Osteocyte (in vitro differentiated cells): ENCODE data around the gene SLC29A1. TPM values are rescaled to one million over a fixed set of nuclear protein-coding genes. Genes with fewer than 3 reads are reported as not detected.
"Not testable (repeated sequence)": the region's sequence is repeated elsewhere in the genome, so short reads cannot be mapped to it uniquely, and the experiment has no call there.

Experiments used
- DNase-seq: peaks from one replicate; pipeline ENCODE4 v3.0.0; 2021; ENCODE audit warnings: mixed read lengths; ENCODE audit not compliant: unreplicated experiment; ENCODE audit errors: extremely low spot score
- H3K27ac Mint-ChIP-seq: one replicate; pipeline ENCODE4 v1.8.0; 2021; ENCODE audit warnings: mild to moderate bottlenecking, mixed read lengths; ENCODE audit not compliant: unreplicated experiment
- H3K27me3 Mint-ChIP-seq: one replicate; pipeline ENCODE4 v1.8.0; 2021; ENCODE audit warnings: mixed read lengths; ENCODE audit not compliant: unreplicated experiment
- H3K36me3 Mint-ChIP-seq: one replicate; pipeline ENCODE4 v1.8.0; 2021; ENCODE audit warnings: mixed read lengths; ENCODE audit not compliant: unreplicated experiment
- H3K4me1 Mint-ChIP-seq: one replicate; pipeline ENCODE4 v1.8.0; 2021; ENCODE audit warnings: mixed read lengths; ENCODE audit not compliant: unreplicated experiment
- H3K4me3 Mint-ChIP-seq: one replicate; pipeline ENCODE4 v1.8.0; 2021; ENCODE audit warnings: mild to moderate bottlenecking, moderate library complexity, mixed read lengths; ENCODE audit not compliant: unreplicated experiment
- H3K9me3 Mint-ChIP-seq: one replicate; pipeline ENCODE4 v1.8.0; 2021; ENCODE audit warnings: mixed read lengths; ENCODE audit not compliant: unreplicated experiment
- total RNA-seq: library from RNA; stranded (reverse); gene quantifications from 2 replicates; pipeline ENCODE4 v1.2.1, GENCODE V29; 2021
- TF ChIP-seq, protein P1 (sequence below): fragments of 200-600 bp; sonication (generic); IDR thresholded peaks from 2 replicates; pipeline ENCODE4 v1.5.0; 2021; ENCODE audit warnings: antibody characterized with exemption, mild to moderate bottlenecking, moderate library complexity

SLC29A1 gene
- total RNA-seq, 1 donor from 2014 or later: 135 TPM

DNA sequence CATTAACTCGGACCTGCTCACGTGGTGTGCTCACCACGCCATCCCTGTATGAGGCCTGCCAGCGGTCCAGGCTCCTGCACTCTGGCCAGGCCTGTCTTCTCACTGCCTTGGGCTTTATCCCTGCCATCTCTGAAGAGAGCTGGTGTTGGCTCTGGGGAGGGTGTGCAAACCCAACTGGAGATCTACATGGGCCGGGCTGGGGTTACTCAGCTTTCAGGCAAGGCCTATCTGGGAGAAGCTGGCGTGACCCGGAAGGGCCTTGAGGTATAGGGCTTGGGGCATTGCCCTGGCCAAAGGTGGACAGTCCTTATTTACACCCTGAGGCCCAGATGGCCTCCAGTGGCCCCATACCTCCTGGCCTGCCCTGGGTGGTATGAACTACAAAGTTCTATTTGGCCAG is 5.0 kb downstream of the SLC29A1 start:
- Mint-ChIP-seq H3K27me3 (no peaks in the 10 kb centered on the region), H3K27ac (peak overlapping the region; percentile 38), H3K4me1 (peaks cover 66% of the 10 kb centered on the region), H3K36me3 (peaks cover 29% of the 10 kb centered on the region), H3K9me3 (no peaks in the 10 kb centered on the region), H3K4me3 (no peak overlapping the region)
- DNase-seq: no peak
- TF ChIP-seq, protein P1, sequence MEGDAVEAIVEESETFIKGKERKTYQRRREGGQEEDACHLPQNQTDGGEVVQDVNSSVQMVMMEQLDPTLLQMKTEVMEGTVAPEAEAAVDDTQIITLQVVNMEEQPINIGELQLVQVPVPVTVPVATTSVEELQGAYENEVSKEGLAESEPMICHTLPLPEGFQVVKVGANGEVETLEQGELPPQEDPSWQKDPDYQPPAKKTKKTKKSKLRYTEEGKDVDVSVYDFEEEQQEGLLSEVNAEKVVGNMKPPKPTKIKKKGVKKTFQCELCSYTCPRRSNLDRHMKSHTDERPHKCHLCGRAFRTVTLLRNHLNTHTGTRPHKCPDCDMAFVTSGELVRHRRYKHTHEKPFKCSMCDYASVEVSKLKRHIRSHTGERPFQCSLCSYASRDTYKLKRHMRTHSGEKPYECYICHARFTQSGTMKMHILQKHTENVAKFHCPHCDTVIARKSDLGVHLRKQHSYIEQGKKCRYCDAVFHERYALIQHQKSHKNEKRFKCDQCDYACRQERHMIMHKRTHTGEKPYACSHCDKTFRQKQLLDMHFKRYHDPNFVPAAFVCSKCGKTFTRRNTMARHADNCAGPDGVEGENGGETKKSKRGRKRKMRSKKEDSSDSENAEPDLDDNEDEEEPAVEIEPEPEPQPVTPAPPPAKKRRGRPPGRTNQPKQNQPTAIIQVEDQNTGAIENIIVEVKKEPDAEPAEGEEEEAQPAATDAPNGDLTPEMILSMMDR: no peak

GRCh38 chr6:44228836-44229235 is 5.4 kb downstream of the SLC29A1 start:
- H3K27ac Mint-ChIP-seq: no peak overlapping the region
- H3K4me1 Mint-ChIP-seq: peaks cover 70% of the 10 kb centered on the region
- peaks cover 33% of the 10 kb centered on the region for H3K36me3 Mint-ChIP-seq
- no peak overlapping the region for H3K4me3 Mint-ChIP-seq
- TF ChIP-seq, protein P1: no peak
- no peaks in the 10 kb centered on the region for H3K27me3 Mint-ChIP-seq
- no peak for DNase-seq
- H3K9me3 Mint-ChIP-seq: no peaks in the 10 kb centered on the region

GRCh38 chr6:44229376-44230033 is 6.1 kb downstream of the SLC29A1 start:
- Mint-ChIP-seq H3K36me3 (peaks cover 35% of the 10 kb centered on the region), H3K4me3 (no peak overlapping the region), H3K4me1 (peaks cover 70% of the 10 kb centered on the region), H3K27me3 (no peaks in the 10 kb centered on the region), H3K9me3 (no peaks in the 10 kb centered on the region), H3K27ac (no peak overlapping the region)
- TF ChIP-seq, protein P1: no peak
- no peak for DNase-seq

DNA sequence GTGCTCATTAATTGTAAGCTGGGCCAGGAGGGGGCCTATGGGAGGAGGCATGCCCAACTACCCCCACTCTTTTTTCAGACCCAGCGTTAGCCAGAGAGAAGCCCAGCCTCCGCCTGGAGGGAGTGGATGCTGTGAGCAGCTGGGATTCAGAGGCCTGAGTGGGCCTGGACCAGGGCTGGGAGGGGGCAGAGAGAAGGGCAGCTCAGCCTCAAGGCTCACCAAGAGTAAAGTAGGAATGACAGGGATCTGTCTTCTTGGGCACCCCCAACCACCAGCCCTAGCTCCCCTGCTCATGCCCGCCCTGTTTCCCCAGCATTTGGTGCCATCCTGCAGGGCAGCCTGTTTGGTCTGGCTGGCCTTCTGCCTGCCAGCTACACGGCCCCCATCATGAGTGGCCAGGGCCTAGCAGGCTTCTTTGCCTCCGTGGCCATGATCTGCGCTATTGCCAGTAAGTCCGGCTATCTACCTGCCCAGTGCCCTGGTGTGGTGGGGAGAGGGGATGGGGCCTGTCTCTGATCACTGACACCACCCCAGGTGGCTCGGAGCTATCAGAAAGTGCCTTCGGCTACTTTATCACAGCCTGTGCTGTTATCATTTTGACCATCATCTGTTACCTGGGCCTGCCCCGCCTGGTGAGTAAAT is 6.8 kb downstream of the SLC29A1 start:
- Mint-ChIP-seq H3K4me1 (peaks cover 71% of the 10 kb centered on the region), H3K27ac (no peak overlapping the region), H3K36me3 (peaks cover 36% of the 10 kb centered on the region), H3K4me3 (no peak overlapping the region), H3K9me3 (no peaks in the 10 kb centered on the region), H3K27me3 (no peaks in the 10 kb centered on the region)
- TF ChIP-seq, protein P1: no peak
- no peak for DNase-seq

GRCh38 chr6:44231426-44231825 is 8.0 kb downstream of the SLC29A1 start:
- H3K27me3 Mint-ChIP-seq, DNase-seq, H3K27ac Mint-ChIP-seq, H3K9me3 Mint-ChIP-seq, H3K4me3 Mint-ChIP-seq: not testable (repeated sequence)
- Mint-ChIP-seq H3K4me1 (peaks cover 70% of the 10 kb centered on the region), H3K36me3 (peaks cover 40% of the 10 kb centered on the region)
